Activated effector memory CD4-positive, alpha-beta T cell treated with anti-CD3 and anti-CD28 coated beads, Interleukin-2, amount 50 U/mL, for 16 hours (primary cell): ENCODE data around the gene MED10.

Source experiments
- DNase-seq: peaks from one replicate; pipeline ENCODE4 v3.0.0-alpha.2; 2020

The MED10 gene, protein sequence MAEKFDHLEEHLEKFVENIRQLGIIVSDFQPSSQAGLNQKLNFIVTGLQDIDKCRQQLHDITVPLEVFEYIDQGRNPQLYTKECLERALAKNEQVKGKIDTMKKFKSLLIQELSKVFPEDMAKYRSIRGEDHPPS

GRCh38 chr5:6377905-6378765 lies at the start of gene MED10:
Gene MED10 (minus strand): TSS chr5:6378547. CDS start chr5:6378483, 64 bp downstream.
- DNase-seq = peak; percentile 98

GRCh38 chr5:6427694-6428093 lies 49.3 kb upstream of the MED10 start:
- DNase-seq = no peak

GRCh38 chr5:6424700-6425099 lies 46.4 kb upstream of the MED10 start:
- no peak for DNase-seq

DNA sequence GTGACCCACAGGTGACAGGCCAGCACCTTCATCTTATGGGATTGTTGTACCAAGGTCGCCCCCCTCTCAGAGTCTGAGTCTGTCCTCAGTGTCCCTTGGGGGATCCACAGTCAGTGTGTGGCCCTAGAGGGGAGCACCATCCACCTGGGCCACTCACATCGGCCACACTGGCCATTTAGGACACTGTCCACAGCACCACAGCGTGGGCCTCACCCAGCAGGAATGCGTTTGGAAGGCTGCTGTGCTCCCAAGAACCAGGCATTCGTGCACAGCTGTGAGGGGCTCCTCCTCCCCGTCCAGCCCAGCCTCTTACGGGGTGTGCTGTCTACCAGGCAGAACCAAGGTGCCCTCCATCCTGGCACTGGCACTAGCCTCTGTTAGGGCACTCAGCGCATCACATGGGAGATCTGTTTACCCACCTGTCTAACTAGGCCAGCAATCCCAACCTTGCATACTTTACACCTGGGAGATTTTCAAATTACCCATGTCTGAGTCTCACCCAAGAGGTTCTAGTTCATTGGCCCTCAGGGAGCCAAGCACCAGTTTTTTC lies 45.8 kb upstream of the MED10 start:
- no peak for DNase-seq

GRCh38 chr5:6423327-6424109 lies 45.2 kb upstream of the MED10 start:
- no peak for DNase-seq

DNA sequence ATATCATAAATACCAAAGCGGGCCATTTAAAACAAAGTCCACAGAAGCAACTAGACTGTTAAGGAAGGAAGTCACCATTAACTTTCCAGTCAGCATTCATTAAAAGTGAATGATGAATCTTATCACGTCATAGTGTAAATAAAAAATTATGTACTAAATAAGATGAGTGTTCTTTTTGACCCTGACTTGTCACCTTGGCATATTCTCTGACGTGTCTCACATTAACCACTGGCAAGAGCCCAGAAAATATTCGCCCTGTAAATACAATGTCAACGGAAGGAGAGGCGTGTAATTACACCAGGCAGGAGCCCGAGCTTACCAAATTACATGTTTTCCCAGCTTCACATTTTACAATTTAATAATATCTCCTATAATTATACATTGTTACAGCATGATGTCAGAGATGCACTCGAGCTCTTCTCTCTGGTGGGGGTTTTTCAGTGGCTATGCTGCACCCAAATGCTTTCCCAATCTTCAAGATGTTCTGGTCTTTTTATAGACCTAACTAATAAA lies 41.0 kb upstream of the MED10 start:
- no peak for DNase-seq

DNA sequence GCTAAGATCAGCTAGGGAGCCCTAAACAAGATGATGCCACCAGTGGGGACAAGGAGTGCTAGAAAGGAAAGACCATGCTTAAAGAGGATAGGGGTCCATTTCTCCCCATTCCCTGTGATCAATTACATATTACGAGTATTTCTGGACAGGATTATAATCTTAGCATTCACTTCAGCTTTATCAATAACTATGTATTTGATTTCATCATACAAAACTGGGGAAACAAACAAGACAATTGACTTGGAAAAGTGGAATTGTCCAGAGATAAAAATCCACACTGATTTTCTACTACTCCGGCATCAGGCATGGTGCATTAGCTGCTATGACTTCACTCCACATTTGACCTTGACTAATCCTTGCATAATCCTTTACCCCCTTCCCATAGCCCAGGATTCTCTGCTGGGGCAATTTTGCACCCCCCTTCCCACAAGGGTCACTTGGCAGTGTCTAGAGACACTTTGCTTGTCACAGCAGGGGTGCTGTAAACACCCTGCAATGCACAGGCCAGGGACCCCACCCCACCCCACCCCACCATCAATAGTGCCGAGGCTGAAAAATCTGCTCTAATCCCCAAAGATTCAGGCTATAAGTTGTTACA lies 40.4 kb upstream of the MED10 start:
- DNase-seq = no peak

DNA sequence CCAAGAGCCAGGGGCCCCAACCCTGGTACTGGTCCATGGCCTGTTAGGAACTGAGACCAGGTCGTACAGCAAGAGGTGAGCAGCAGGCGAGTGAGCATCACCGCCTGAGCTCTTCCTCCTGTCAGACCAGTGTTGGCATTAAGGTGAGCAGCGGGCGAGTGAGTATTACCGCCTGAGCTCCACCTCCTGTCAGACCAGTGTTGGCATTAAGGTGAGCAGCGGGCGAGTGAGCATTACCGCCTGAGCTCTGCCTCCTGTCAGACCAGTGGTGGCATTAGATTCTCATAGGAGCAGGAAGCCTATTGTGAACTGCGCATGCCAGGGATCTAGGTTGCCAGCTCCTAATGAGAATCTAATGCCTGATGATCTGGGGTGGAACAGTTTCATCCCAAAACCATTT lies 39.3 kb upstream of the MED10 start:
- DNase-seq = no peak

DNA sequence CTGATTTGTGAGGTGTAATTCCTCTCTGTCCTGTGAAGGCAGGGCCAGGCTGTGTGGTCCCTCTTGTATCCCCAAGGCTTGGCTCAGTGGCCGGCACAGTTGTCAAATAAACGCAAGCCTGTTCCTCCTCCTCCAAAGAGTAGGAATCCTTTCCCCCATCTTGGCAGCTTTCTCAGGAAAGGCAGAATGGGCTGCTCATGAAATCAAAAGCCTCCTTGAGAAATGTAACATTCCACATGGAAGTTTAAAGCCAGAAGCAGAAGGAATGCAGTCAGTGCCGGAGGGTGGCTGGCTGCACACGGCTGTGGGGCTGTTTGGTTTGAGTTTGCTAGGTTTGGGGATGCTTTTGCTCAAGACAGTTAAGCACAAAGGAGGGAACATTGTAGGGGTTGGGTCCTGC lies 34.5 kb upstream of the MED10 start:
- DNase-seq = no peak

GRCh38 chr5:6411141-6411540 lies 32.8 kb upstream of the MED10 start:
- no peak for DNase-seq

- DNase-seq = no peak
These were observed 32.1 kb upstream of the MED10 start for GRCh38 chr5:6410421-6410820.

DNA sequence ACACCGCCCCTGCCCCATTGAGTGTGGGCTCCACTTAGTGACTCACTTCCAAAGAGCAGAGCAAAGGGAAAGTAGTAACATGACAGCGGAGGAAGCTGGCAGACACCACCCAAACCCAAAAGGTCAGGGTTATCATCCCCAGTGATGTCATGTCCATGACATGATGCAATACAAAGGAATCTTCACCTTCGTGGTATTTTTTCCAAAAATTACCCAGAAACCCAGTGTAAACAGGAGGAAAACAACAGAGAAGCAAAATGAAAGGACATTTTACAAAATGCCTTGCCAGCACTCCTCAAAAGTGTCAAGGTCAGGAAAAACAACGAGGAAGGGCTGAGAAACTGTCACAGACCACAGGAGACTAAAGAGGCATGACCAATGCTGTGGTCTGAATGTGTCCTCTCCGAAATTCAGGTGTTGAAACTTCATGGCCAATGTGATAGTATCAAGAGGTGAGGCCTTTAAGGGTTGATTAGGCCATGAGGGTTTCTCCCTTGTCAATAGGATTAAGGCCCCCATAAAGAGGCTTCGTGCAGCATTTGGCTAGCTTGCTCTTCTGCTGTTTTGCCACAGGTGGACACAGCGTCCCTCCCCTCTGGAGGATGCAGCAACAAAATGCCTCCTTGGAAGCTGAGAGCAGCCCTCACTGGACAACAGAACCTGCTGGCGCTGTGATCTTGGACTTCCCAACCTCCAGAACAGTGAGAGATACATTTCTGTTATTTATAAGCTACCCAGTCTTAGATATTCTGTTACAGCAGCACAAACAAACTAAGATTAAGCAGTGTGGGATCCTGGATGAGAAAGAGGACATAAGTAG lies 30.5 kb upstream of the MED10 start:
- DNase-seq = no peak

DNA sequence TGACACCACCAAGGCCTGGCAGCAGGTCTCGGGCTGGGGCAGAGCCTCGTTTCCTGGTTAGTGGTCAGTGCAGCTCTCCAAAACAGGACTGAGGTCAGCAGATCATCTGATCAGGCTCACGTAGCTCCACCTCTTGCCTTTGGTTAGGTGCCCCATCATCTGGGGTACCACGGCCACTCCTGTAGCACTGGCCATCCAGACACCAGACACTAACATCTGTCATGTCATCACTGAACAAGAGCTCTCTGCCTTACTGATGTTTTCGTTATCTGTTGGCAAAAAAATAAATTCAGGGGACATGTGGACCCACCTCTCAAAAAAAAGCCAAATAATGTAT lies 29.9 kb upstream of the MED10 start:
- no peak for DNase-seq

GRCh38 chr5:6407558-6408259 lies 29.4 kb upstream of the MED10 start:
- DNase-seq = no peak

- DNase-seq = no peak
These were observed 27.2 kb upstream of the MED10 start for GRCh38 chr5:6405591-6405990.

DNA sequence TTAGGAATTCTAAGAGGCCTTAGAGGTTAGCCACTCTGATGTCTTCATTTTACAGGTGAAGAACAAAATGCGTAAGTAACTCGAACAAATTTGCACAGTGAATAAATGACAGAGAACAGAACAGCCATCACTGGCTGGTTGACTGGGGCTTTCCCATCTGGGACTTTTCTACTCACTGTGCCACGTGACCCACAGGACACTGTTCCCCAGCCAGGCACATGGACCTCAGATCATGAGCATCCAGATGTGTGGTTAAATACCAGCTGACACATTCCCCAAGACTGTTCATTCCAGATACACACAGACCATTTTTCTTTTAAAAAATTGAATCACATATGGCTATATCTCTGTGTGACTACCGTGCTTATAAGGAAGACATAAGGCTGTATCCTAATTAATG lies 25.8 kb upstream of the MED10 start:
- no peak for DNase-seq

DNA sequence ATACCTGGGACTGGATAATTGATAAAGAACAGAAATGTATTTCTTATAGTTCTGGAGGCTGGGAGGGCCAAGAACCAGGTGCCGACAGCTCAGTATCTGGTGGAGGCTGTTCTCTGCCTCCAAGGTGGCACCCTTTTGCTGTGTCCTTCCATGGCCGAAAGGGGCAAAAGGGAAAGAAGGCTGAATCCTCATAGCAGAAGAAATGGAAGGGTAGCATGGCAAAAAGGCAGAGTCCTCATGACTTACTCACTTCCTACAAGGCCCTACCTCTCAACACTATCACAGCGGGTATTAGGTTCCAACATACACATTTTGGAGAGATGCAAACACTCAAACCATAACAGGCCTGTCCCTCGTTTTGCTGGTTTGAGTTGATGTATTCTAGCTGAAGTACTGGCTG lies 25.1 kb upstream of the MED10 start:
- DNase-seq = no peak

GRCh38 chr5:6402939-6403338 lies 24.6 kb upstream of the MED10 start:
- no peak for DNase-seq

DNA sequence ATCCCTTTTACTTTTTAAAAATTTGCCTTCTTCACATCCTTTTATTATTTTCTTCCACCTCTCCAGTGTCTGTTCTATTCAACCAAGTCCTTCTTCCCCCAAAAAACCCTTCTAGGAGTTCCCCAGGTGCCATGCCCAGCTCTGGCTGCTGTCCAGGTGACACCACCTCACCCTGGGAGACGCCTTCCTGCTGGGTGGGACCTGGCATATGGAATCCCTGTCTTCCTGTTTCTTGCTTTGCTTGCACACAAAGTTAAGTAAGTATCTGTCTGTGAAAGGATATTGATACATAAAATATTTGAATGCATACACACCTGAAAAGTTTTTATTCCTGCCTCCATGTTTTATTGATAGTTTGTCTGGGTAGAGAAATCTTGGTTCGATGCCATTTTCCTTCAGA lies 23.1 kb upstream of the MED10 start:
- DNase-seq = no peak

GRCh38 chr5:6399980-6400910 lies 21.9 kb upstream of the MED10 start:
- peak; percentile 51 for DNase-seq
